ENCODE measurements around the gene RNF151.
"Not testable (repeated sequence)": the region's sequence is repeated elsewhere in the genome, so short reads cannot be mapped to it uniquely, and the experiment has no call there.

DNA sequence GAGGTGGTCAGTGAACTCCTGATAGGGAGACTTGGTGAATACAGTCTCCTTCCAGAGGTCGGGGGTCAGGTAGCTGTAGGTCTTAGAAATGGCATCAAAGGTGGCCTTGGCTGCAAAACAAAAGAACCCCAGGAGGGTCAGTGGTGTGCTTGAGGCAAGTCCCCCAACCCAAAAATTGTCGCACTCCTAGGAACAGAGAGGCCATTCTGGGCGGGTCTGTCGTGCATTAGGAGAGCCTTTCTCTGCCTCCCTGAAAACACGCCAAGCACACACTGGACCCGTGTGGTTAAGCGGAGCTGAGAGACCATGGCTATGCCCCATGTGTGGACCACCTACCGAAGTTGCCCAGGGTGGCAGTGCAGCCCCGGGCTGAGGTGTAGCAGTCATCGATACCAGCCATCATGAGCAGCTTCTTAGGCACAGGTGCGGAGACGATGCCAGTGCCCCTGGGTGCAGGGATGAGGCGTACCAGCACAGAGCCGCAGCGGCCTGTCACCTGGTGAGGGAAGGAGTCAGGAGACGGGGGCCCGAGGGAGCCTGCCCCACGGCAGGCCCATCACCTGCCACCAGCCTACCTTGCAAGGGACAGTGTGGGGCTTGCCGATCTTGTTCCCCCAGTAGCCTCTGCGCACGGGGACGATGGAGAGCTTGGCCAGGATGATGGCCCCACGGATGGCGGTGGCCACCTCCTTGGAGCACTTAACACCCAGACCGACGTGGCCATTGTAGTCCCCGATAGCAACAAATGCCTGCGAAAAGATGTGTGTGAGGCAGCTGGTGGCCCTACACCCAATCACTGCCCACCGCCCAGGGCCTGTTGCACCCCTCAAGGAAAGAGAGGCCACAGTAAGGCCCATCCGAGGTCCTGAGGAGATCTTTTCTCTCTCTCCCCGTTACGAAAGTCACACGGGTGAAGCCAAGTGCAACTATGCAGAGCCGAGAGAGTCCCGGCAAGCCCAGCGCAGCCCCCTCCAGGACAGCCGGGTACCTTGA is 4.2 kb upstream of the RNF151 start:
- TF ChIP-seq, protein P1, sequence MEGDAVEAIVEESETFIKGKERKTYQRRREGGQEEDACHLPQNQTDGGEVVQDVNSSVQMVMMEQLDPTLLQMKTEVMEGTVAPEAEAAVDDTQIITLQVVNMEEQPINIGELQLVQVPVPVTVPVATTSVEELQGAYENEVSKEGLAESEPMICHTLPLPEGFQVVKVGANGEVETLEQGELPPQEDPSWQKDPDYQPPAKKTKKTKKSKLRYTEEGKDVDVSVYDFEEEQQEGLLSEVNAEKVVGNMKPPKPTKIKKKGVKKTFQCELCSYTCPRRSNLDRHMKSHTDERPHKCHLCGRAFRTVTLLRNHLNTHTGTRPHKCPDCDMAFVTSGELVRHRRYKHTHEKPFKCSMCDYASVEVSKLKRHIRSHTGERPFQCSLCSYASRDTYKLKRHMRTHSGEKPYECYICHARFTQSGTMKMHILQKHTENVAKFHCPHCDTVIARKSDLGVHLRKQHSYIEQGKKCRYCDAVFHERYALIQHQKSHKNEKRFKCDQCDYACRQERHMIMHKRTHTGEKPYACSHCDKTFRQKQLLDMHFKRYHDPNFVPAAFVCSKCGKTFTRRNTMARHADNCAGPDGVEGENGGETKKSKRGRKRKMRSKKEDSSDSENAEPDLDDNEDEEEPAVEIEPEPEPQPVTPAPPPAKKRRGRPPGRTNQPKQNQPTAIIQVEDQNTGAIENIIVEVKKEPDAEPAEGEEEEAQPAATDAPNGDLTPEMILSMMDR (IDR thresholded peaks at IDR 0.05), result not testable (repeated sequence)
- not testable (repeated sequence) for TF ChIP-seq POLR2A (IDR thresholded peaks at IDR 0.05)
